Medulla oblongata (tissue), 1 donor: ENCODE measurements around the gene AOC2.

Experiments used
- DNase-seq: peaks from one replicate; pipeline ENCODE4 v3.0.0-alpha.2; 2015; ENCODE audit errors: extremely low spot score

Gene AOC2, protein sequence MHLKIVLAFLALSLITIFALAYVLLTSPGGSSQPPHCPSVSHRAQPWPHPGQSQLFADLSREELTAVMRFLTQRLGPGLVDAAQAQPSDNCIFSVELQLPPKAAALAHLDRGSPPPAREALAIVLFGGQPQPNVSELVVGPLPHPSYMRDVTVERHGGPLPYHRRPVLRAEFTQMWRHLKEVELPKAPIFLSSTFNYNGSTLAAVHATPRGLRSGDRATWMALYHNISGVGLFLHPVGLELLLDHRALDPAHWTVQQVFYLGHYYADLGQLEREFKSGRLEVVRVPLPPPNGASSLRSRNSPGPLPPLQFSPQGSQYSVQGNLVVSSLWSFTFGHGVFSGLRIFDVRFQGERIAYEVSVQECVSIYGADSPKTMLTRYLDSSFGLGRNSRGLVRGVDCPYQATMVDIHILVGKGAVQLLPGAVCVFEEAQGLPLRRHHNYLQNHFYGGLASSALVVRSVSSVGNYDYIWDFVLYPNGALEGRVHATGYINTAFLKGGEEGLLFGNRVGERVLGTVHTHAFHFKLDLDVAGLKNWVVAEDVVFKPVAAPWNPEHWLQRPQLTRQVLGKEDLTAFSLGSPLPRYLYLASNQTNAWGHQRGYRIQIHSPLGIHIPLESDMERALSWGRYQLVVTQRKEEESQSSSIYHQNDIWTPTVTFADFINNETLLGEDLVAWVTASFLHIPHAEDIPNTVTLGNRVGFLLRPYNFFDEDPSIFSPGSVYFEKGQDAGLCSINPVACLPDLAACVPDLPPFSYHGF

DNA sequence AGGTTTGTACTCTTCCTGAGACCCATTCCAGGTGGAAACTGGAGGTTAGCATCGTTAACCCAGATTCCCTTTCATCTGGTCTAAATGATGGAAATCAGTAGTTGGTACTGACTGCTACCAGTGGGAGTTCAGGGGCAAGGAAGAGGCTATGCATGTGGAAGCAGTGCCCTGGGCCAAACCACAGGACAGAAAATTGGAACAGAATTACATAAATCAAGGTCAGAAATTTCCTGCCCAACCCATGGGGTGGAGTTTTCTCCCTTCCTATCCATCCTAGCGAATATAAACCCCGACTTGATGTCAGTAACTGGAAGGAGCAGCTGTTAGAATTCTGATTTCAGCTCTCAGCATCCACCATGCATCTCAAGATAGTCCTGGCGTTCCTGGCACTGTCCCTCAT is at the start of gene AOC2:
TSS of gene AOC2 (plus strand) at position 310 of the 400 bp plus-strand sequence. CDS start at position 357, 47 bp downstream.
- no peak for DNase-seq

DNA sequence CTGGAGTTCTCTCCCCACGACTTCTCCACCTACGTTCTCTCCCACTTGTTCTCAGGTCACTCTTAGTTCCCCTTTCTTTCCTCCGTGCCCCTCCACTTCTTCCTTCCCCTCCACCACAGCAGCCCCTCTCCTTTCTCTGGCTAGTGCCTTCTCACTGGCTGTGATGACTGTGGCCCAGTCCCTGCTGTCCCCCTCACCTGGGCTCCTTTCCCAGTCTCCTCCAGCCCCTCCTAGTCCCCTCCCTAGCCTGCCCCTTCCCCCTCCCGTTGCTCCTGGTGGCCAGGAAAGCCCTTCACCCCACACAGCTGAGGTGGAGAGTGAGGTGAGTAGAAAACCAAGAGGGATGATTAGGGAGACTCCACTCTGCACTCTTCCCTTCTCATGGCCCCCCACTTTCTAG is 49.3 kb upstream of the AOC2 start:
- no peak for DNase-seq

DNA sequence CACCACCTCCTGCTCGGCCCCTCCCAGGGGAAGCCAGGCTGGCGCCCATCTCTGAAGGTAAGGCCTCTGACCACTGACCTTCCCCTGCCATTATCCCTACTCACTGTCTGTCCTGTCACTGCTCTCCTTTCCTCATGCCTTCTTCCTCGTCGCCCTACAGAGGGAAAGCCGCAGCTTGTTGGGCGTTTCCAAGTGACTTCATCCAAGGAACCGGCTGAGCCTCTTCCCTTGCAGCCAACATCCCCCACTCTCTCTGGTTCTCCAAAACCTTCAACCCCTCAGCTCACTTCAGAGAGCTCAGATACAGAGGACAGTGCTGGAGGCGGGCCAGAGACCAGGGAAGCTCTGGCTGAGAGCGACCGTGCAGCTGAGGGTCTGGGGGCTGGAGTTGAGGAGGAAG is 48.9 kb upstream of the AOC2 start:
- no peak for DNase-seq

DNA sequence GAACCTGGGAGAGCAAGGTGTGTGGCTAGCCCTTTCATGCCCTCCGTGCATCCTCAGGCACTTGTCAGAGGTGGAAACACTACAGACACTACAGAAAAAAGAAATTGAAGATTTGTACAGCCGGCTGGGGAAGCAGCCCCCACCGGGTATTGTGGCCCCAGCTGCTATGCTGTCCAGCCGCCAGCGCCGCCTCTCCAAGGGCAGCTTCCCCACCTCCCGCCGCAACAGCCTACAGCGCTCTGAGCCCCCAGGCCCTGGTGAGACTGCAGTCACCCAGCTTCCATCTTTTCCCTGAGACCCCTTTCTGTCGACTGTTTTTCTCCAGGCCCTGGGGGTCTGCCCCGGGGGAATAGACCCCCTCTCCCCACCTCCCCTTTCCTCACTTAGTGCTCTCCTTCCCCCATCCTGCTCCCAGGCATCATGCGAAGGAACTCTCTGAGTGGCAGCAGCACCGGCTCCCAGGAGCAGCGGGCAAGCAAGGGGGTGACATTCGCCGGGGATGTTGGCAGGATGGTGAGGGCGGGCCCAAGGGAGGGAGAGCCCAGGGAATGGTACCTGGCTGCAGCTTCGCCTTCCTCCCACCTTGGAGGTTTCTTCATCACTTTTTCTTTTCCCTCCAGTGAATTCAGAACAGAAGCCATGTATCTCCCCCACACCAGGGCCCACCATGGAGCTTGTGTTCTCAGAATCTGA is 48.2 kb upstream of the AOC2 start:
- DNase-seq, result no peak

DNA sequence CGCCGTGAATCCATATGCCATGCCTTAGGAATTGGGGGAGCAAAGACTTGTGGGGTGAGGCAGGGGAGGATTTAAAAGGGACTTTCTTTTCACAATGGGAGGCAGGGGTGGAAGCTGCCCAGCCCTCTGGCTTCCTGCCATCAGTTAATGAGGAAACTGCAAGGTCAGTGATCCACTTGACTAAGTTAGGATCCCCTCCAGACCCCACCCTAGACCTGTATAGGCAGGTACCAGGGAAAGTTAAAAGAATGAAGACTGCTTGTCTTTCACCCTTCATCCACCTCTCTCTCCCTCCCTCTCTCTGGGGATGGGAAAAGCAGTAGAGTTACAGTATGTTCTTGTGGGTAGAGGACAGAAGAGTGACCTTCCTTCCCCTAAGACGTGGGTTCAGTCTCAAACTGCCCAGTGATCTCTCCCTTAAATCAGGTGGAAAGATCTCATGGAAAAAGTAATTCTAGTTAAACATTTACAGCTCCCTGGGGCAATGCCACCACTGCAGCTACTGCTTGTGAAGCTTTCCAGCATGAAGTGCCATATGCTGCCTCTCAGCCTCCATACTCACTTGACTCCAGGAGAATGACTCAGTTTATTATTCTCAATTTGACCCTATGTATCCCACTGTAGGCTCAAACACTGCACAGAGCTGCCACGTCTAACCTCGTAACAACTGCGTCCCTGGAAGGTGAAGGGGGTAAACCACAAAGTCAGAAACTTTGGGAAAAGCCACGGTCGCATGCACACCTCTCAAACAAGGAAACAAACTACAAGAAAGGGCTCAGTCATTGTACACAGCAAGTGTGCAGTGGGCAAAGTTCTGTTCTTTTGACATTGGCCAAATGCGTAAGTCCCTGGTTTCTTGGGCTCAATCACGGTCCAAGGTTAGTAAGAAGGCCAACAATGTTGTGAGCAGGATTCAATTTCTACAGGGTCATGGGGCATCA is 47.0 kb upstream of the AOC2 start:
- no peak for DNase-seq

DNA sequence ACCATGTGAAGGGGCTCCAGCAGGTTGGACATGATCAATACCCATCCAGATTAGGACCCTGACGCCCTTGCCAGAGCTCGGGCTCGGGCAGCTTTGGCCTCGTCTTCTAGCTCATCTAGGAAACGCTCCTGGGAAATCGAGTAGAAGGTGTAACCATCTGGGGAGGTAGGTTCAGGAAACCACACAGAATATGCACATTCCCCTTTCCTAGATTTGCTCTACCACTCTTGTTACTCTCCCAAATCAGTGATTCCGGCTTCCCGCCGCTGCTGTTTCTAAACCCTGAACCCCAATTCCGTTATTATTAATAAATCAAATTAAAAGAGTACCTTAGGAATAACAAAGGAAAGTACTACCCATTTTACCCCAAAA is 46.4 kb upstream of the AOC2 start:
- DNase-seq, result no peak

DNA sequence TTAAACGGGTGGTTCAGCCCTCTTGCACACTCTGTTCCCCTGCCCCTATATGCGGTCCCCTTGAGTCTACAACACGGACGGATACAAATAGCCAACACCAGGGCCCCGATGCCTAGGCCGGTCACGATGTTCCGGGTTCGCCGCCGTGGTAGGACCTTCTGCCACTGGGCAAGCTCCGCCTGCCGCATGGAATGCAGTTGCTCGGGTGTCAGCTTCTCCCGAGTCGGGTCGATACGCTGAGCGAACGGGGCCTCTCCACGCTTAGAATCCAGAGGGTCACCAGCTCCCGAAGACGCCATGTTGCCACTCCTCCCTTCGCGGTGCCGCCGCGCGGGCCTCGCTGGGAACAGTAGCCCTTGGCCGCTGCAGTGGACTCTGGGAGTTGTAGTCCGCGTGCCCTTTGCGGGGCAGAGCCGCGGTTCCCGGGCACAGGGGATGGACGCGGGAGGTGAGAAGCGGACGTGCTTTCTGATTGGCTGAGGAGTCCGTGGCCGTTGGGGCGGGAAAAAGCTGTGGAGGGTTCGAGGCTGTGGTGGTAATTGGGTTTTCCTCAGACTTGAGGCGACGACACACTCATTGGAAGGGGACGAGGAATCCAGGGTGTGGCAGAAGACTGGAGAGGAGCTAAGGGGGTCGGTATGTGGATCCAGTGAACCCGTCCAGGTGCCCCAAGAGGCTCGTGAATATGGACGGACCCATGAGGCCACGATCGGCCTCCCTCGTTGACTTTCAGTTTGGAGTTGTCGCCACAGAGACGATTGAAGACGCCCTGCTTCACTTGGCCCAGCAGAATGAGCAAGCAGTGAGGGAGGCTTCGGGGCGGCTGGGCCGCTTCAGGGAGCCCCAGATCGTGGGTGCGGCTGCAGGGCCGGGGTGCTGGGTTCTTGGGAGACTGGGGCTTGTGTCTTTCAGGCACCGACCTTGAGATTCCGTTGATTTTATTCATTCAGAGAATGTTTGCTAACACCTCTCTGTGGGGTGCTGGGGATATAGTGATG is 45.7 kb upstream of the AOC2 start, which contains the start of the genes CNTD1 and COA3:
TSS of gene CNTD1 (plus strand) at position 479 of the 998 bp plus-strand sequence. CDS start at position 686, 207 bp downstream.
TSS of gene COA3 (minus strand) at position 322 of the 998 bp plus-strand sequence. CDS start at position 299, 23 bp downstream.
- DNase-seq, result peak; percentile 86

DNA sequence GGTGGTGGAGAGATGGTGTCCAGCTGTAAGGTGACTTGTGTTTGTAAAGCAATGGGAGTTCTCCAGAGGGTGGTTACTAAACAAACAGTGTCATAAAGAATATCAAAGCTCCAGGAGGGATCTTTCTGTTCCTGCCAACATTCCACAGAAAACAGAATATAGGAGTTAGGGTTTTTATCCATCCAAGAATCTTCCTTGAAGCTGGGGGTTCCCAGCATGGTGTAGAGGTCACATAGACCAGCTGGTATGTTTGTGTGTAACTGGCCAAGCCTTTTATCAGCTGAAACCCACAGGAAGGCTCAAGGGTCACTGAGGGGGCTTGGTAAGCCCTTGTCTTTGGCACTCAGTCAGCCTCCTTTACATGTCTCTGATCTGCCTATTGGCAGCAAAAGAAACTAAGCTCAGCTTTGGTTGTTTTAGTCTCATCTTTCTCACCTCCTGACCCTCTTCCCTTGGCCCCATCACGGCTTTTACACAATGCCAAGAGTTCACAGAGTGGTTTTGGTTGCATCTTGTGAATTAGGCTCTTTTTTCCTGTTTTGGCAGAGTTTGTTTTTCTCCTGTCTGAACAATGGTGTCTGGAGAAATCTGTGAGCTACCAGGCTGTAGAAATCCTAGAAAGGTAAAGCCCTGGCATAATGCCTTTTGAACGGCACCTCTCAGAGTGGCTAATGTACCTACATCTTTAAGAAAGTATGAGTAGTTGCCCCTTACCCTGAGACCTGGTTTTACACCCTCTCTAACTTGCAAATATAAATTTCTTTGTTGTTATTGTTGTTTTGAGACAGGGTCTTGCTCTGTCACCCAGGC is 41.1 kb upstream of the AOC2 start:
- no peak for DNase-seq

DNA sequence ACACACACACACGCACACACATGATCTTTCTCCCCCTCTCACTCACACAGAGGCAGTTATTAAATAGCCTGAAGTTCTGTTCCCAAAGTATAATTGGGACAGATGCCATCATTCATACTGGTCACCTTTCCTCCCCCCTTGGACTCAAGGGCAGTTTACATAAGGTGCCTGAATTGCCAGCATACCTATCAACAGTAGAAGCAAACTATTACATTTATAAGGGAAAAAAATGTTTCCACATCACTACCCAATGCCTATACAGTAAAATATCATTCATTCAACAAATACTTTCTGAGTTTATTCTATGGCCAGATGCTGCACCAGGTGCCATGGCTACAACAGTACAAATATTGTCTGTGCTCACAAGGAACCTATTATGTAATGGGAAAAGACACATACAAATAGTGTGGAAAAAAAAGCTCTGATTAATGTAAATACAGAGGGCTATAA is 39.4 kb upstream of the AOC2 start:
- DNase-seq, result no peak

DNA sequence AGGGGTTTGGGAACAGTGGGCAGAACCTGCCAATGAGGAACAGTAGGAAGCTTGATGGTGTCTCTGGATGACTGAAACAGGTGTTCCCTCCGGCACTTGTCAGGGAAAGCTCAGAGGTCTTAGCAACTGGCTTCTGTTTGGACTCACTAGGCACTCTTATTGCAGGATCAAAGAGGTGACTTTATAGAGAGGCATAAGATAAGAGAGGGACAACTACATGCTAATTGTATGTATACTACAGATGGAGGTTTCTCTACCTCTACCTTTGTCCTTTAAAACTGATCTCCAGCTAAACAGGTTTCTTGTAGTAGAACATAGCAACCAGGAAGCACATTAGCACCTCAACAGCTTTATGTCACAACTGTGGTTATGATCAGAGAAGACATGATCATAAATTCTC is 38.1 kb upstream of the AOC2 start:
- no peak for DNase-seq

DNA sequence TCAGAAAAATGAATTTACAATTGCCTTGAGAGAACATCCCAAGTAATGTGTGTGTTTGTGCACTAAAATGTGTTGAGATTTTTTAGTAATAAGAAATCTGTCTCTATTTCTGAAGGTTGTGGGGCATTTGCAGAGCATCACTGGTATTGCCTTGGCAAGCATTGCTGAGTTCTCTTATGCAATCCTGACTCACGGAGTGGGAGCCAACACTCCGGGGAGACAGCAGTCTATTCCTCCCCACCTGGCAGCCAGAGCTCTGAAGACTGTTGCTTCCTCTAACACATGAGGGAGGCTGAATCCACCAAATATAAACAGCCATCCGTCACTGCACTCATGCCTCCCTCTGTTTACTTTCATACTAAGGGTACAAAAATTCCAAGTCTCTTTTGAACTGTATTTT is 35.1 kb upstream of the AOC2 start:
- DNase-seq, result peak; percentile 24

DNA sequence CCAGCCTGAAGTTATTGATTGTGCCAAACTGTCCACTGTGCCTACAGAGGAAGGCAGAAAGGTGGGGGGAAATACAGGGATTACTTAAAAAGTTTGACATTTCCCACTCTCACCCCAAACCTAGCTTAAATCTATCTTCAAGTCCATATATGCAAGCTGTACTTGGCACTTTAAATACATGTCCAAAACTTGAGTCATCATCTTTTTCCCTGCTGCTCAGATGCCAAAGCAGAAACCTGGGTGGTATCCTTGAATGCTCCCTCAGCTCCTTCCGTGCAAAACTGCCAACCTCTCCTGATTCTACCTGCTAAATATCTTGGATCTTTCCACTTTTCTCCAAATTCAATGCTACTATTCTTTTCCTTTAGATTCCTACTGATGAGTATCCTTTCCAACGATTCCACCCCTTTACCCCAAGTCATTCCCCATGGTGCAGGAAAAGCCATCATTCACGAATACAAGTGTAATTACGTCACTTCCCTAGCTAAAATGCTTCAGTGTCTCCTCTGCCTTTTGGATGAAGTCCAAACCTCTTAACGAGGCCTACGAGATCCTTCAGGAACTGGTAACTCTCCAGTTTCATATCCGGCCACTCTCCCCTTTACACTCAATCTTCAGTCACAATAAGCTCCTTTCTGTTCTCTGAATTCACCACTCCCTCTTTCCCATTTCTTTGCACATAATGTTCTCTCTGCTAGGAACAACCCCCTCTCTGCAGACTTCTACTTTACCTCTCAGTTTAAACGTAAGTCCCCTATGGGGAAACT is 29.6 kb upstream of the AOC2 start:
- no peak for DNase-seq

DNA sequence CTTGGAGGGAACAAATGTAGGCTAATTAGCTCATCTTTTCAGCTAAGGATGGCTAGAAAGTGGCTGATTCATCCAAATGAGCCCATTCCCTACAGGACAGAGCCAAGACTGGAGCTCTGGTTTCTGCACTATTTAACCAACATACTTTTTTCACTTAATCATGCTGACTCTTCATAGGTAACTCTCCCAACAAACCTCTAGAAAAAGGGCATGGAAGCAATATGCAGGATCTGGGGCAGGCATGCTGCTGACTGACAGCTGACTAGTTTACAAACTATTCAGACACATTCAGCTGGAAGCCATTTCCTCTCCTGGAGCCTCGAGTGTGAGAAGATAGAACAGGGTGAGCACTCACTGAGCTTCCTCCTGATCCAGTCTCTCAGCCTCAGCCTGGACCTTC is 26.5 kb upstream of the AOC2 start:
- no peak for DNase-seq

DNA sequence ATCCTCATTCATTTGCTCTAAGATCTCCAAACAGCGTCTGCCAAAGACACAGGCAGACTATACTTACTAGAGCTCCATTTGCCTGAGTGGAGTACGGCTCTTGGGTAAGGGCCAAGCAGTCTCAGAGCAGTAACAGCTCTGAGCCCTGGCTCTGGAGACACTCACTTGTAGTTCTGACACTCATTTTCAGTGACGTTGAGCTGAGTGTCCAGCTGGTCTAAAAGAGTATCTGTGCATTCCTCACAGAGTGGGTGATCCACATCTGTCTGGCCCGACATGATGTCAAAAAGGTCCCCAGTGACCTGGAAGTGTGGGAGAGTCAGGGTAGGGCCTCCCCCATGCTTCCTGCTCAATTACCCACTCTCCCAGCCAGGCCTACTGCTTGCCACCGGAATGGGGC is 26.0 kb upstream of the AOC2 start:
- no peak for DNase-seq

DNA sequence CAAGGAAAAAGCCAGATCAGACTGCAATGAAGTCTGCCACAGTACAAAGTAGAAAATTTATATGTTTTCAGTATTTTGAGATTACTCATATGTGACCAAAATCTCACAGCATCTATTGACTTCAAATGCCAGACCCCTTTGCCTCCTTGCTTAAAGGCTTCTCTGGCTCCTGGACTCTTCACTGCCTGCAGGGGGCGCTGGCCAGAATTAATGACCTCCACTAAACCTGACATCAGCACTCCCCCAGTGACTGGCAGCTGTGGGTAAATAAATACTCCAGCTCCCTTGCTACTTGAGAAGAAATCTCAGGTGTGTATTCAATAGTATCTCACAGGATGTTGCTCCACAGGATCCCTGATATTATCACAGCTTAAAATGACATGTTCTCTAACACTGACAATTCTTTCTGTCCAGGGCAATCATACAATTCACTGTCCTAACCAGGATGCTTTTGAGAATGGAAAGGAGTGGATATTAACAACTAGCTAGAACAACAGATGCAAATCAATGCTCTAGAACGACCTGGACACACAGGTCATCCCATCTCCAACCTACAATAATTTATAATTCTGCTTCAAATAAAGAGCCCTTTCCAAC is 24.3 kb upstream of the AOC2 start:
- DNase-seq, result peak; percentile 14

DNA sequence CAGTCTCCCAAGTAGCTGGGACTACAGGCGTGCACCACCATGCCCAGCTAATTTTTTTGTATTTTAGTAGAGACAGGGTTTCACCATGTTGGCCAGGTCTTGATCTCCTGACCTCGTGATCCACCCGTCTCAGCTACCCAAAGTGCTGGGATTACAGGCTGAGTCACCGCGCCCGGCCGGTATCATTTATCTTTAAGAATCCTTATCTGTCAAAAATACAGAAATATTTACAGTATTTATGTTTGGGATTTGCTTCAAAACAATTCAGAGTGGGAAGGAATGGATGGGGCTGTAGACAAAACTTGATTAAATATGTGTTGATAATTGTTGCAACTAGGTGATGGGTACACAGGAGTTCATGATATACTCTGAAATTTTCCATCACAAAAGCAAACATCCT is 23.2 kb upstream of the AOC2 start:
- DNase-seq, result no peak

DNA sequence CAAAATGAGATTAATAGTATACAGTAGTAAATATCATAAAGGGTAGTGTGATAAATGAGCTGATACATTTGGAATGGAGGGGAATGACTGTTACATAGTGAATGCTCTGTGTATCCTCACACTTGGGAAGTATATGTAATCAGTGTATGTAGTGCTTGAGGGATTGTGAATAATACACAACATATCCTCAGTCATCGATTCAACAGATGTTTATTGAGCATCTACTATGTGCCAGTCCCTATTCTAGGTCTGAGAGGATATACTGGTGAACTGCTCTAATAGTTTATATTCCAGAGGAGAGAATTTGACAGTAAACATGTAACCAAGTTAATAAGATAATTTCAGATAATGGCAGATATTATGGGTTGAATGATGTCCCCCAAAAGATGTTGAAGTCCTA is 16.9 kb upstream of the AOC2 start:
- no peak for DNase-seq

DNA sequence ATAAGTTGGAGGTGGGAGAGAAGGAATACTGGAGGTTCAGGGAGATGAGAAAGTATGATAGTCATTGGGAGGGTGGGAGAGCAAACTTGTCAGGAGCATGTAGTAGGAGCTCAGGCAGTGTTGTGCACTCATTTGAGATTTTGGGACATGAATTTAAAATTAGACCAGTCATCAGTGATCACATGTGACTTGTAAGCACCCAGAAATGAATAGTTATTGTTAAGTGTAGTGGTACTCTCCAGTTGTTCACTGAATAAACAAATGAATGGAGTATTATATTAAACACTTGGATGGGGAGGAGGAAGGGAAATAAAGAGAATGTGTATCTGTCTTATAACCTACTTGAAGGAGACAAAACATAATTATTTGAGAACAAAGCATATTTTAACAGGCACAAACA is 13.4 kb upstream of the AOC2 start:
- DNase-seq, result no peak
